ENCODE results near the gene CYP2B6.
A peak's percentile ranks its signal among the peaks of the same experiment; 100 is the strongest.
"Not testable (repeated sequence)": the region's sequence is repeated elsewhere in the genome, so short reads cannot be mapped to it uniquely, and the experiment has no call there.

Gene CYP2B6

GRCh38 chr19:40995355-40995754 is 4.3 kb downstream of the CYP2B6 start:
- no peak overlapping the region for H3K4me3 ChIP-seq (ENCODE audit: low read length)
- DNase-seq (ENCODE audit: low read depth): peak; percentile 61
- TF ChIP-seq CTCF (IDR thresholded peaks at IDR 0.05; ENCODE audit: insufficient read depth, low read depth, low read length, missing control alignments): no peak

GRCh38 chr19:40999018-40999417 is 7.9 kb downstream of the CYP2B6 start:
- DNase-seq (ENCODE audit: low read depth); H3K4me3 ChIP-seq (ENCODE audit: low read length): not testable (repeated sequence)

GRCh38 chr19:41000310-41000737 is 9.2 kb downstream of the CYP2B6 start:
- peak; percentile 42 for DNase-seq (ENCODE audit: low read depth)

GRCh38 chr19:41001243-41001971 is 10.3 kb downstream of the CYP2B6 start:
- no peak for DNase-seq (ENCODE audit: low read depth)
- H3K4me3 ChIP-seq (ENCODE audit: low read length): no peak overlapping the region
- TF ChIP-seq CTCF (IDR thresholded peaks at IDR 0.05; ENCODE audit: insufficient read depth, low read depth, low read length, missing control alignments): no peak

More at GRCh38 chr19:41000310-41000737, 9.2 kb downstream of the CYP2B6 start:
- no peak overlapping the region for H3K4me3 ChIP-seq (ENCODE audit: low read length)
- no peak for TF ChIP-seq CTCF (IDR thresholded peaks at IDR 0.05; ENCODE audit: insufficient read depth, low read depth, low read length, missing control alignments)

GRCh38 chr19:41003656-41004055 is 12.6 kb downstream of the CYP2B6 start:
- H3K4me3 ChIP-seq (ENCODE audit: low read length); DNase-seq (ENCODE audit: low read depth): not testable (repeated sequence)

GRCh38 chr19:41009700-41010235 is 18.7 kb downstream of the CYP2B6 start:
- no peak overlapping the region for H3K4me3 ChIP-seq (ENCODE audit: low read length)
- DNase-seq (ENCODE audit: low read depth): no peak
- no peak for TF ChIP-seq CTCF (IDR thresholded peaks at IDR 0.05; ENCODE audit: insufficient read depth, low read depth, low read length, missing control alignments)

- no peak for DNase-seq (ENCODE audit: low read depth)
- TF ChIP-seq CTCF (IDR thresholded peaks at IDR 0.05; ENCODE audit: insufficient read depth, low read depth, low read length, missing control alignments): no peak
- H3K4me3 ChIP-seq (ENCODE audit: low read length): no peak overlapping the region
Observed at GRCh38 chr19:41013359-41013758, 22.3 kb downstream of the CYP2B6 start.

- no peak for TF ChIP-seq CTCF (IDR thresholded peaks at IDR 0.05; ENCODE audit: insufficient read depth, low read depth, low read length, missing control alignments)
- no peak overlapping the region for H3K4me3 ChIP-seq (ENCODE audit: low read length)
- no peak for DNase-seq (ENCODE audit: low read depth)
Observed at GRCh38 chr19:41014643-41015042, 23.6 kb downstream of the CYP2B6 start.

Measured in epithelial cell of esophagus (primary cell).